GOT3 (cell line): Measurements from ENCODE around the gene LYPD1.

Source experiments
- DNase-seq: peaks from one replicate; lab custom pipeline; 2025; ENCODE audit warnings: mixed read lengths; lab: John Stamatoyannopoulos, UW

The LYPD1 gene

DNA sequence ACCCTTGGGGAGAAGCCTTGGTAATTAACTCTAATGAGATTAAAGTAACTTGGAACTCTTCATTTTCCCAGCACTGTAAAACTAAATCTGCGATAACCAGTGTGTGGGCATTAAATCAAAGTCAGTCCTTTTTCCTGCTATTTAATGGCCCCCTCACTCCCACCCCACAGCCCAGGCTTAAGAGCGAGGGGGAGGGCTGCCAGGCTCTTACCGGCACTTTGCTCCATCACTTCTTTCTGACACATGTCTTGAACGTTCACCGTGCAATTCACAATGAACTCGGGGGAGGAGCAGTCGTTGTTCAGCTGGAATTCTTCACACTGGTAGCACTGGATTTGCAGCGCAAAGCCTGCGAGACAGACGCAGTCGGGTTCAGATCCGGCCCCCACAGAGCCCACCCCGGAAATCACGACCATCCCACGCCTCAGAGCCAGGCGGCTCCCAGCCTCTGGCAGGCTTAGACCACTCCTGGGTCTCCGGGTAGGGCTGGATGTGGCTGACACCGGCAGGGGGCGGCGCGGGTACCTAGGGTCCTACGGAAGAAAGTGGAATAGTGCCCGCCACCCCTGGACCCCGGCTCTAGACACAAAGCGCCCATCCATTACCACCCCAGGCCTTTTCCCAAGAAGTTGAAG is 1.7 kb downstream of the LYPD1 start:
- no peak for DNase-seq

DNA sequence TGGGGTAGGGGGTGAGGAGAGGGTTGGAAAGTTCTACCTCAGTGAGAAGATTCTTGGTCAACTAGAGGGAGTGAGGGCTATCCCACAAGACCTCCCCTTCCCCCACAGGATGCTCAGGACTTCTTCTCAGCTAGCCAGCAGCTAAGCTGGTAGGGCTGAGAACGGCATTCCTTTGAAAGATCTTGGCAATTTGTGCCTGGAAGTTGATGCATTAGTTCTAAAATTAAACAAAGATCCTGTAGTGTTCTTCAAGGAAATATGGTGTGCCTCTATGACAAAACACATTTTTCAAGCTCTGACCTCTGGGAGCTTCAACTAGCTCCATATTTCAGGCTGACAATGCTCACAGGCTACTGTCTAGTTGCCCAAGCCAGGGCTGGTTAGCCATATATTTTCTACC is 2.3 kb downstream of the LYPD1 start:
- DNase-seq = no peak

DNA sequence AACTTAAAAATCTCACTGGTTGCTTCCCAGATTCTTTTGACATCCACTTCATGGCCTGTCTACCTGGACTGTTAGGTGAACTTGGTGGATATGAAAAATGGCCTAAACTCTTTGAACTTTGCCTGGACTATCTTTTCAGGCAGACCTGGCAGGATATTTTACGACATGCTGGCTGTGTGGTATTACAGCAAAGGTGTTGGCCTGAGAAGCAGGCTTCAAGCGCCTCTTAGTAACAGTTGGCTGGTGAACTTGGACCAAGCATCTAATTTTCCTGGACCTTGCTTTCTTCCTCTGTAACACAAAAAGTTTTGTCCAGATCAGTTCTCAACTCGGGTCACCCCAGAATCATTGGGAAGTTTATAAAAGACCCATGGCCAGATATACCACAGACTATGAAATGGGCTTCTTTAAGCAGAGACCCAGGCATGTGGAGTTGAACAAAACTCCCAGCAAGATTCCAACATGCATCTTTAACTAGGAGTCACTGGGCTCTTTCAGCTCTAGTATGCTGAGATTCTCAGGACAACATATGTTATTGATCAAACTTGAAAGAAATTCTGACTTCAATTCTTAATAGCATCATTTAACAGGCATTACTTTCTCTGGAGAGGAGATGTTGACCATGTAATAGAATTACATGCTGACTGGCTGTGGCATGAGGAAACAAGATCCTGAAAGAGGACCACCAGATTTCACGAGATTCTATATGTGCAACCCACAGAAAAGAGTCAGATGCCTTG is 4.4 kb downstream of the LYPD1 start:
- no peak for DNase-seq

DNA sequence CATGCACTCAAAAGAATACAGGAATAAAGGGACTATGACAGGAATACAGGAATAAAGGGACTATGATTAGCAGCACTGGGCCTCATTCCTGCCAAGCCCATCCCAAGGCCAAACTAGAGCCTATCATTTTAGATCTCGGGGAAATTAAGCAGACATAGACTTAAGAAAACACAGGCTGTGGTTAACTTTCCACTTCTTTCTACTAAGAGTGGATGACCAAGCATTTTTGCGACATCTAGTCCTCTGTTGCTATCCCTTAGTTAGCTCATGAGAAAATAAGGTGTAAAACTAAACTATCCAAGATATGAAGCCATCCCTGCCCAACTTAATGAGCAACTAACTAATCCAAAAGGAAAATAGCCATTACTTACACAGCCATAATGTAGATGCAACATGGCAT is 5.9 kb downstream of the LYPD1 start:
- DNase-seq = no peak

- no peak for DNase-seq
These were observed 7.3 kb downstream of the LYPD1 start for GRCh38 chr2:132662732-132663131.

DNA sequence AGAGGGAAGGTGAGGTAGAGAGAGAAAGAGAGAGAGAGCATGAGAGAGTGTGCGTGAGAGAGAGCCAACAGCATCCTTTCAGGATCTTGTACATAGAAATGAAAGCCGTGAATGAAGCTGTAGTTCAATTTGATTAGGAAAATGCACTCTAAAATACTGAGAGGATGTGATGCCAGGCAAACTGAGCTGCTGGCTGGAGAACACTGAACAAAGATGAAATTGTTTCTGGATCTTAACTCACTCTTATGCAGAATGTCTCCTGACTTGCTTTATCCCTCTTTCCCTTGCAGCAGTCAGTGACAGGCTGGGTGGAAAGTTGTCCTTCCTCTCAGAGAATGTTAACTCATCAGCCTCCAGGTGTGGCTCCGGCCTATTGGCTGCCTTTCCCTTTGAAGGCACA is 10.7 kb downstream of the LYPD1 start:
- no peak for DNase-seq

- no peak for DNase-seq
These were observed 13.6 kb downstream of the LYPD1 start for GRCh38 chr2:132656266-132656975.

DNA sequence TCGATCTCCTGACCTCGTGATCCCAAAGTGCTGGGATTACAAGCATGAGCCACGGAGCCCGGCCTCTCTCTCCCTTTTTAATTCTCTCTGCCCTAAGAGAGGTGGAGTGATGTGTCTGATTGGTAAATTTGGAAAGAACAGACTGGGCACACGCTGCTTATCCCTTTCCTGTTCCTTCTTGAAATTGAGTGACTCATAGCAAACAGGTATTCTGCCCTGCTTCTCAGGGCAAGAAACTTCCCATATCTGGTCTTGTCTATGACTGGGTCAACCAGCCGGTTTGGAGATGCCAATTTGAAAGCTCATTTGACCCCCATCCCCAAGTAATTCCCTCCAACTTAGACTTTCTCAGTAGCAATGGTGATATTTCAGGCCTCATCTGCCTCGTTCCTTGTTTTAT is 15.0 kb downstream of the LYPD1 start:
- DNase-seq = no peak

- no peak for DNase-seq
These were observed 15.7 kb downstream of the LYPD1 start for GRCh38 chr2:132654335-132654734.

DNA sequence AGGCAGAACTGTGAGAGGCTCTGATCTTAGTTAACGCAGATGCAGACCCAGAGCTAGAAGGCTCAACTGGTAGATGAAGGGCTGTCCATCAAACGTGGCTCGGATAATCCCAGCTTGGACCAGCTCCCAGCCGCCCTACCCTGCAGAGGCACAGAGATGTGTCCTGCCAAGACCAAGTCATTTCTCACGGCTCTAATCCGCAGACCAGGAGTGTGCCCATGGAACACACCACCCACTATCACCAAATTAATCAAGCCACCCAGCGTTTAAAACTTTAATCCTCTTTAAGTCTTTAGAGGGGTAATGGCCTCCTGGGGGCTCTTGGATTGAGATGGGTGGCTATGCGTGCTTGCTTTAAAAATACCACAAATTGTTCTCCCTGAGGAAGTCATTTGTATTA is 17.5 kb downstream of the LYPD1 start:
- no peak for DNase-seq

GRCh38 chr2:132651115-132652045 is 18.6 kb downstream of the LYPD1 start:
- DNase-seq = no peak

- no peak for DNase-seq
These were observed 23.4 kb downstream of the LYPD1 start for GRCh38 chr2:132646540-132647108.

GRCh38 chr2:132645722-132646539 is 24.1 kb downstream of the LYPD1 start:
- DNase-seq = no peak

DNA sequence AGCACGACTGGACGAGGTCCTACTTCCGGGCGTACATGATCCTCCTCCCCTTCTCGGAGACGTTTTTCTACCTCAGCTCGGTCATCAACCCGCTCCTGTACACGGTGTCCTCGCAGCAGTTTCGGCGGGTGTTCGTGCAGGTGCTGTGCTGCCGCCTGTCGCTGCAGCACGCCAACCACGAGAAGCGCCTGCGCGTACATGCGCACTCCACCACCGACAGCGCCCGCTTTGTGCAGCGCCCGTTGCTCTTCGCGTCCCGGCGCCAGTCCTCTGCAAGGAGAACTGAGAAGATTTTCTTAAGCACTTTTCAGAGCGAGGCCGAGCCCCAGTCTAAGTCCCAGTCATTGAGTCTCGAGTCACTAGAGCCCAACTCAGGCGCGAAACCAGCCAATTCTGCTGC is 24.8 kb downstream of the LYPD1 start:
- no peak for DNase-seq

DNA sequence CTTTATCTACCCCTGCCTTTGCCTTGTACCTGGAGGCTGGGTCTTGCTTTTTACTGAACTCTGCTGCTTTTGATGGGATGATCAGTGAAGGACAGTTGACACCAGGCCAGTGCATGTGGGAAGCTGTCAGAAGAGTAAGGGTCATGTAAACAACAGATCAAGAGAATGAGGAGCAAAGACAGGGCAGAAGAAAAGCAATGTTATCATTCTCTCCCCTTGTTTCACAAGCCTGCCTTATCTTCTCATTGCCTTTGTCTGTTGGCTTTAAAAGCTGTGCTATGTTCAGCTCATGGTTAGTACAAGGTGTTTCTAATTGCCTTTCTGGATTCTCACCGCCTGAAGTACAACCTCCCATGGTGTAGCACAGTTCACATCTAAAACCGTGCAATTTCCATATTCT is 27.6 kb downstream of the LYPD1 start:
- DNase-seq = no peak

DNA sequence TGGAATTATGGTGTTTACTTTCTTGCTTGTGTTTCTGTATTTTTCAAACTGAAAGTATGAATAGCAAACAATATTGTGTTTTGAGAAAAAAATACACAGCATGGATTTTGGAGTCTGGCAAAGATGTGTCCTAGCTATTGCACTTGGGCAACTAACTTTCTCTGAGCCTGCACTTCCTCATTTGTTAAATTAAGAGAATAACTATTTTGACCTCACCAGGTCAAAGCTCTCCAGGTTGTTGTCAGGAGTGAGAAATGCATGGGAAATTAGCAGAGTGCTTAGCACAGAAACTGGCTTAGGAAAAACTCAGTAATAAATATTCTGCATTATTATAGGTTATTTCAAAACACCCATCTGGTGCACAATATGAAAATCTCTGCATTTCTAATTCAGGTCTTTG is 28.2 kb downstream of the LYPD1 start:
- no peak for DNase-seq

DNA sequence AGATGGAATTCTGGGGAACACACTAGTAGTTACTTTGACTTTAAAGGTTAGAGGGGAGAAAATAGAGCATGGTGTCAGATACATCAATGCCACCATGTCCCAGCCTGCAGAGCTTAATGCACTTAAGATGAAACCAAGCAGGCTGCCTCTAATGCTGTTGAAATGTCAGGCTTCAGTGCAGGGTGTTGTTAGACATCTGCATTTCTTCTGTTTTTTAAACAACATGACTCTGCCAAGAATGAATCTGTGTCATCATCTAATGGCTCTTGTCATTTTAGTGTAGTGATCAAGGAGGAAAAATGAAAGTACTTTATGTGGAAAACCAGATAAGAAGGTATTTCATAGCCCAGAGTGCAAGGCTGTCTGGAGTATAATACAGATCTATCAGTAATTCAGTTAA is 29.9 kb downstream of the LYPD1 start:
- no peak for DNase-seq

DNA sequence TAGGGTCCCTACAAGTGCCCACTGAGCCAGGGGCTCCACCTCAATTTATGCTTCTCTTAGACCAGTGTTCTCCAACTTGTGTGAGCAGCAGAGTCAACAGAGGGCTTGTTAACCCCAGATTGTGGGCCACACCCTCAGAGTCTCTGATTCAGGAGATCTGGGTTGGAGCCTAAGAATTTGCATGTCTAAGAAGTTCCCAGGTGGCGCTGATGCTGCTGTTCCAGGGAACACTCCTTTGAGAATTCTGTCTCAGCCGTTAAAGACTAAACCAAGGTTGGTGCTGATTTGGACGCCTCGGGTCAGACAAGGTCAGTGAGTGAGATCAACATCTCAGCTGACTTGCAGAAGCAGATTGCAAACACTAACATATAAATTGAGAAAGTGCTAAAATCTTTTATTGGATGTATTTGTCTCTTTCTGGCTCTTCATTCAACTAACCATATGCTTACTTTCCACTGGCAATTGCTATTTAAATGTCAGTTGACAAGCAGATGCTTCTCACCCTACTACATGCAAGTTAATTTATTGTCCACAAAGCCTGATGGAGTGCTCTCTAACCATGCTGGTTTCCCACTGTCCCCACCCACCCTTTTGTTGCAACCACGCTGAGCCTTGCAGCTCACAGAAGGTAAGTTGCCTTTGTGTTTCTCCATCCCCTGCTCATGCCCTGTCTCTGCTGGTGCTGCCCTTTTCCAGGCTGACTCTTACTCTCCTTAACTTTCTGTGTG is 31.5 kb downstream of the LYPD1 start:
- no peak for DNase-seq

DNA sequence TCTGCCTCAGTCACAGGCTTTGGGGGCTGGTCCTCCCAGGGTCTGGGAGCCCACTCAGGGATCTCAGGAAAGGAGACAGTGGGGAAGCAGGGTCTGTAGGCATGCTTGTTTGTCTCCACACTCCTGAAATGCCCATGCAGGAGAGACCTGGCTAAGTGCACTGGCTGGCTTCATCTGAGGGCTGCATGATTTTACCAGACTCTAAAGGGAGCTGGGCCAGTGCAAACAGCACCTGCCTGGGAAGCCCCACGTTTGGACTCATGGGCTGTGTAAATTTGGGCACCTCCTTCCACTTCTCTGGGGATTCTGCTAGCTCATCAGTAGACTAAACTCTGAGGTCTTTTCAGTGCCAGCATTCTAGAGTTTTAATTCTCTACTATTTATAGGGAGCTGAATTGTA is 33.7 kb downstream of the LYPD1 start:
- DNase-seq = no peak

- DNase-seq = no peak
These were observed 36.4 kb downstream of the LYPD1 start for GRCh38 chr2:132633635-132634034.
